NCI-H2227 (cell line): ENCODE measurements around the gene SLC1A2.

Experiments used
- DNase-seq: peaks from one replicate; lab custom pipeline; 2025; ENCODE audit not compliant: unreplicated experiment; lab: John Stamatoyannopoulos, UW

The SLC1A2 gene

GRCh38 chr11:35352077-35352888 is 67.1 kb downstream of the SLC1A2 start:
- DNase-seq: no peak

- no peak for DNase-seq
Measured at GRCh38 chr11:35349897-35350296, 69.5 kb downstream of the SLC1A2 start.

GRCh38 chr11:35348898-35349687 is 70.3 kb downstream of the SLC1A2 start:
- DNase-seq: no peak

GRCh38 chr11:35347921-35348331 is 71.4 kb downstream of the SLC1A2 start:
- no peak for DNase-seq

GRCh38 chr11:35347173-35347878 is 72.0 kb downstream of the SLC1A2 start:
- DNase-seq: no peak

- DNase-seq: no peak
Measured at GRCh38 chr11:35346472-35347156, 72.7 kb downstream of the SLC1A2 start.

GRCh38 chr11:35344681-35345574 is 74.4 kb downstream of the SLC1A2 start:
- DNase-seq: no peak

- no peak for DNase-seq
Measured at GRCh38 chr11:35343033-35343598, 76.2 kb downstream of the SLC1A2 start.

- no peak for DNase-seq
Measured at GRCh38 chr11:35340715-35341114, 78.6 kb downstream of the SLC1A2 start.

GRCh38 chr11:35340071-35340470 is 79.3 kb downstream of the SLC1A2 start:
- DNase-seq: no peak

GRCh38 chr11:35338921-35339320 is 80.4 kb downstream of the SLC1A2 start:
- no peak for DNase-seq

- no peak for DNase-seq
Measured at GRCh38 chr11:35337914-35338305, 81.4 kb downstream of the SLC1A2 start.

- DNase-seq: no peak
Measured at GRCh38 chr11:35337136-35337913, 82.0 kb downstream of the SLC1A2 start.

- no peak for DNase-seq
Measured at GRCh38 chr11:35336726-35337125, 82.6 kb downstream of the SLC1A2 start.

- DNase-seq: no peak
Measured at GRCh38 chr11:35335226-35335625, 84.1 kb downstream of the SLC1A2 start.

GRCh38 chr11:35334385-35335090 is 84.8 kb downstream of the SLC1A2 start:
- no peak for DNase-seq

- DNase-seq: no peak
Measured at GRCh38 chr11:35332524-35332923, 86.8 kb downstream of the SLC1A2 start.

GRCh38 chr11:35330931-35331330 is 88.4 kb downstream of the SLC1A2 start:
- no peak for DNase-seq
